ENCODE measurements around the gene TBC1D7. TPM values are rescaled to one million over a fixed set of nuclear protein-coding genes. Genes with fewer than 3 reads are reported as not detected.

TBC1D7 gene
- polyA plus RNA-seq, 1 of the 3 experiments (the other 2 are of a cell fraction) = 25.2 TPM

GRCh38 chr6:13373488-13373886 lies 45.1 kb upstream of the TBC1D7 start (continued):
- TF ChIP-seq IRF3 (IDR thresholded peaks at IDR 0.05; ENCODE audit: low read depth, low read length) (no peak), TEAD4 (IDR thresholded peaks at IDR 0.05; ENCODE audit: borderline replicate concordance, insufficient read depth) (no peak), RXRA (IDR thresholded peaks at IDR 0.05; ENCODE audit: borderline replicate concordance, low read depth) (no peak), EZH2phosphoT487 (IDR thresholded peaks at IDR 0.05; ENCODE audit: borderline replicate concordance, low read depth) (no peak), GATA2 (CRISPR knock-in tag; IDR thresholded peaks at IDR 0.05) (no peak), NFIC (IDR thresholded peaks at IDR 0.05; ENCODE audit: borderline replicate concordance) (no peak), JUND (IDR thresholded peaks at IDR 0.05) (no peak)

- no peaks in the 10 kb centered on the region for H3K79me2 ChIP-seq (ENCODE audit: insufficient read depth)
- ChIA-PET CTCF (interaction anchor here (1.0 to 1.5 kb wide), 2 partner anchors 20 to 113 kb away, joined by 4 read pairs; no protein-coding TSS in a partner anchor), POLR2A (no interaction called here)
- H3K4me2 ChIP-seq = no peak overlapping the region
- no peaks in the 10 kb centered on the region for H3K27me3 ChIP-seq (ENCODE audit: insufficient read depth)
- H3K9me3 ChIP-seq = no peaks in the 10 kb centered on the region
- WGBS (ENCODE audit: low lambda C conversion rate) = 71% methylated on average over 9 of the region's 9 CpGs
- no peak for TF ChIP-seq TAF1 (IDR thresholded peaks at IDR 0.05; ENCODE audit: borderline replicate concordance, low read depth, low read length)
- no peak for TF ChIP-seq FOXJ3 (CRISPR knock-in tag; IDR thresholded peaks at IDR 0.05)
- TF ChIP-seq POLR2AphosphoS5 (IDR thresholded peaks at IDR 0.05; ENCODE audit: low read depth, low read length) = no peak
- no peak for TF ChIP-seq RXRA (IDR thresholded peaks at IDR 0.05; ENCODE audit: borderline replicate concordance, low read depth)
- no peak for TF ChIP-seq REST (IDR thresholded peaks at IDR 0.05; ENCODE audit: low read depth, low read length)
- no peak for TF ChIP-seq SMC3 (IDR thresholded peaks at IDR 0.05; ENCODE audit: low read depth, low read length)
- no peak for TF ChIP-seq TEAD4 (IDR thresholded peaks at IDR 0.05; ENCODE audit: borderline replicate concordance, insufficient read depth)
- TF ChIP-seq YY1 (IDR thresholded peaks at IDR 0.05; ENCODE audit: low read depth) = no peak
- no peak for TF ChIP-seq NRF1 (IDR thresholded peaks at IDR 0.05; ENCODE audit: low read depth, low read length)
- TF ChIP-seq SIN3A (IDR thresholded peaks at IDR 0.05; ENCODE audit: borderline replicate concordance, low read depth, low read length) = no peak
- TF ChIP-seq ZBTB33 (IDR thresholded peaks at IDR 0.05; ENCODE audit: borderline replicate concordance, low read depth) = no peak
- TF ChIP-seq ELF1 (IDR thresholded peaks at IDR 0.05) = no peak
- no peak for TF ChIP-seq USF2 (IDR thresholded peaks at IDR 0.05; ENCODE audit: borderline replicate concordance, low read depth, low read length)
- no peaks in the 10 kb centered on the region for H3F3A ChIP-seq (replicated peaks; ENCODE audit: insufficient read depth)
- no peak overlapping the region for H3K4me3 ChIP-seq (ENCODE audit: low read depth in 2 of 2, low read length in 1 of 2)
- H3K9ac ChIP-seq = no peak overlapping the region
- no peaks in the 10 kb centered on the region for H3K9me2 ChIP-seq
- no peak overlapping the region for H2AFZ ChIP-seq (ENCODE audit: low read depth)
- H3K27ac ChIP-seq (ENCODE audit: low read depth in 2 of 2, low read length in 1 of 2) = no peak overlapping the region
- DNase-seq = no peak
- no peaks in the 10 kb centered on the region for H3K36me3 ChIP-seq (replicated peaks in 1 of 2; ENCODE audit: control insufficient read depth in 1 of 2, insufficient read depth in 2 of 2, low read length in 1 of 2)
- H4K20me1 ChIP-seq (ENCODE audit: insufficient read depth) = no peaks in the 10 kb centered on the region
- H3K4me1 ChIP-seq (ENCODE audit: control insufficient read depth in 1 of 2, insufficient read depth in 2 of 2, low read depth in 1 of 2, low read length in 1 of 2) = peaks cover 0 to 13% of the 10 kb centered on the region in 2 experiments; a peak in 1 of 4 replicates
These were observed 44.6 kb upstream of the TBC1D7 start for GRCh38 chr6:13372688-13373487.

Data from SK-N-SH (cell line).